Lung (tissue), 16 donors: Measurements from ENCODE around the gene OAS3. TPM values are rescaled to one million over a fixed set of nuclear protein-coding genes. Genes with fewer than 3 reads are reported as not detected.

ENCODE experiments used
- ATAC-seq: fragments of 200-7000 bp; cut with Tn5 transposase; one replicate; pipeline ENCODE4 v1.9.1; 2020; ENCODE audit warnings: moderate number of reproducible peaks; ENCODE audit not compliant: insufficient read depth, low FRiP score
- DNase-seq, 3 donors: peaks; one replicate each; pipeline ENCODE4 v3.0.0-alpha.2; 2013 to 2017
- H3K27ac ChIP-seq, 2 donors: one replicate each; pipeline ENCODE4 v1.5.1; 2013; ENCODE audit warnings: mild to moderate bottlenecking in 2 of 2, moderate library complexity in 2 of 2, control low read depth in 1 of 2, inconsistent platforms in 1 of 2, low read depth in 1 of 2, low read length in 1 of 2
- H3K27me3 ChIP-seq, 3 donors: one replicate each; pipeline ENCODE4 v1.5.1; 2013; ENCODE audit warnings: low read length in 2 of 3; ENCODE audit not compliant: control insufficient read depth in 3 of 3, insufficient read depth in 3 of 3
- H3K36me3 ChIP-seq, 4 donors: one replicate each; pipeline ENCODE4 v1.5.1; 2013; ENCODE audit warnings: low read length in 4 of 4, mild to moderate bottlenecking in 1 of 4, moderate library complexity in 1 of 4; ENCODE audit not compliant: control insufficient read depth in 4 of 4, insufficient read depth in 4 of 4
- H3K4me1 ChIP-seq, 5 donors: one replicate each; pipeline ENCODE4 v1.5.1; 2013; ENCODE audit warnings: low read length in 5 of 5, mild to moderate bottlenecking in 2 of 5, moderate library complexity in 1 of 5; ENCODE audit not compliant: control insufficient read depth in 5 of 5, insufficient read depth in 5 of 5
- H3K4me3 ChIP-seq: one replicate; pipeline ENCODE4 v1.5.1; 2013; ENCODE audit warnings: mild to moderate bottlenecking, control low read depth, moderate library complexity
- H3K9ac ChIP-seq, 2 donors: one replicate each; pipeline ENCODE4 v1.5.1; 2013; ENCODE audit warnings: low read length in 2 of 2, control low read depth in 1 of 2; ENCODE audit not compliant: insufficient read depth in 1 of 2
- H3K9me3 ChIP-seq, 4 donors: one replicate each; pipeline ENCODE4 v1.5.1; 2013; ENCODE audit warnings: low read length in 3 of 4, mild to moderate bottlenecking in 1 of 4, moderate library complexity in 1 of 4; ENCODE audit not compliant: control insufficient read depth in 4 of 4, insufficient read depth in 3 of 4
- WGBS, 2 donors: extraction: QIAGEN DNeasy Blood & Tissue Kit; methylation state at CpG; one replicate each; pipeline ENCODE4 v1.1.7; 2013; 5-methylcytosine and 5-hydroxymethylcytosine counted together
- long read RNA-seq, 5 donors: transcript quantifications; one replicate each; lab custom pipeline, GENCODE V29; 2026
- polyA plus RNA-seq, 2 donors: library from polyadenylated mRNA; stranded (reverse); fragments of 200-250 nt; gene quantifications; one replicate each; pipeline ENCODE4 v1.2.1, GENCODE V29; 2013
- total RNA-seq, 2 donors: library from RNA; depleted of rRNA in 1 of 2; stranded (reverse); fragments of >200 nt in 1 of 2; gene quantifications; one replicate each; pipeline ENCODE4 v1.2.1, GENCODE V29; 2014 to 2021
- TF ChIP-seq, protein P1 (sequence below): IDR thresholded peaks from 2 replicates; pipeline ENCODE4 v1.5.1; 2012; ENCODE audit warnings: mild to moderate bottlenecking; ENCODE audit errors: control extremely low read depth, extremely low read depth
- donor health status: control.
- donor health status: control.
- donor health status: Bipolar disorder and iron deficiency.
- donor health status: healthy.
- donor health status: DM: yes; HTN: yes; CAD: no.

The OAS3 gene, protein sequence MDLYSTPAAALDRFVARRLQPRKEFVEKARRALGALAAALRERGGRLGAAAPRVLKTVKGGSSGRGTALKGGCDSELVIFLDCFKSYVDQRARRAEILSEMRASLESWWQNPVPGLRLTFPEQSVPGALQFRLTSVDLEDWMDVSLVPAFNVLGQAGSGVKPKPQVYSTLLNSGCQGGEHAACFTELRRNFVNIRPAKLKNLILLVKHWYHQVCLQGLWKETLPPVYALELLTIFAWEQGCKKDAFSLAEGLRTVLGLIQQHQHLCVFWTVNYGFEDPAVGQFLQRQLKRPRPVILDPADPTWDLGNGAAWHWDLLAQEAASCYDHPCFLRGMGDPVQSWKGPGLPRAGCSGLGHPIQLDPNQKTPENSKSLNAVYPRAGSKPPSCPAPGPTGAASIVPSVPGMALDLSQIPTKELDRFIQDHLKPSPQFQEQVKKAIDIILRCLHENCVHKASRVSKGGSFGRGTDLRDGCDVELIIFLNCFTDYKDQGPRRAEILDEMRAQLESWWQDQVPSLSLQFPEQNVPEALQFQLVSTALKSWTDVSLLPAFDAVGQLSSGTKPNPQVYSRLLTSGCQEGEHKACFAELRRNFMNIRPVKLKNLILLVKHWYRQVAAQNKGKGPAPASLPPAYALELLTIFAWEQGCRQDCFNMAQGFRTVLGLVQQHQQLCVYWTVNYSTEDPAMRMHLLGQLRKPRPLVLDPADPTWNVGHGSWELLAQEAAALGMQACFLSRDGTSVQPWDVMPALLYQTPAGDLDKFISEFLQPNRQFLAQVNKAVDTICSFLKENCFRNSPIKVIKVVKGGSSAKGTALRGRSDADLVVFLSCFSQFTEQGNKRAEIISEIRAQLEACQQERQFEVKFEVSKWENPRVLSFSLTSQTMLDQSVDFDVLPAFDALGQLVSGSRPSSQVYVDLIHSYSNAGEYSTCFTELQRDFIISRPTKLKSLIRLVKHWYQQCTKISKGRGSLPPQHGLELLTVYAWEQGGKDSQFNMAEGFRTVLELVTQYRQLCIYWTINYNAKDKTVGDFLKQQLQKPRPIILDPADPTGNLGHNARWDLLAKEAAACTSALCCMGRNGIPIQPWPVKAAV
- total RNA-seq: 10 to 100 TPM; 13.9 to 31.9 TPM
- polyA plus RNA-seq: 10 to 100 TPM in 1 of 2 donors, 1 to 10 TPM in 1; 5.7 to 24.6 TPM
- long read RNA-seq, donor 1, full-length matches to known transcripts: 4 of 4 reads
- long read RNA-seq, donor 1, partial matches to known transcripts: 0 of 4 reads
- long read RNA-seq, donor 1, other reads (novel, unspliced or antisense): 0 of 4 reads
- long read RNA-seq, donor 2: 0 reads
- long read RNA-seq, donor 3, full-length matches to known transcripts: 4 of 4 reads
- long read RNA-seq, donor 3, partial matches to known transcripts: 0 of 4 reads
- long read RNA-seq, donor 3, other reads (novel, unspliced or antisense): 0 of 4 reads
- long read RNA-seq, donor 4, partial matches to known transcripts: 0 of 1 reads
- long read RNA-seq, donor 4, other reads (novel, unspliced or antisense): 0 of 1 reads
- long read RNA-seq, donor 5, full-length matches to known transcripts: 1 of 7 reads
- long read RNA-seq, donor 5, partial matches to known transcripts: 6 of 7 reads
- long read RNA-seq, donor 5, other reads (novel, unspliced or antisense): 0 of 7 reads

DNA sequence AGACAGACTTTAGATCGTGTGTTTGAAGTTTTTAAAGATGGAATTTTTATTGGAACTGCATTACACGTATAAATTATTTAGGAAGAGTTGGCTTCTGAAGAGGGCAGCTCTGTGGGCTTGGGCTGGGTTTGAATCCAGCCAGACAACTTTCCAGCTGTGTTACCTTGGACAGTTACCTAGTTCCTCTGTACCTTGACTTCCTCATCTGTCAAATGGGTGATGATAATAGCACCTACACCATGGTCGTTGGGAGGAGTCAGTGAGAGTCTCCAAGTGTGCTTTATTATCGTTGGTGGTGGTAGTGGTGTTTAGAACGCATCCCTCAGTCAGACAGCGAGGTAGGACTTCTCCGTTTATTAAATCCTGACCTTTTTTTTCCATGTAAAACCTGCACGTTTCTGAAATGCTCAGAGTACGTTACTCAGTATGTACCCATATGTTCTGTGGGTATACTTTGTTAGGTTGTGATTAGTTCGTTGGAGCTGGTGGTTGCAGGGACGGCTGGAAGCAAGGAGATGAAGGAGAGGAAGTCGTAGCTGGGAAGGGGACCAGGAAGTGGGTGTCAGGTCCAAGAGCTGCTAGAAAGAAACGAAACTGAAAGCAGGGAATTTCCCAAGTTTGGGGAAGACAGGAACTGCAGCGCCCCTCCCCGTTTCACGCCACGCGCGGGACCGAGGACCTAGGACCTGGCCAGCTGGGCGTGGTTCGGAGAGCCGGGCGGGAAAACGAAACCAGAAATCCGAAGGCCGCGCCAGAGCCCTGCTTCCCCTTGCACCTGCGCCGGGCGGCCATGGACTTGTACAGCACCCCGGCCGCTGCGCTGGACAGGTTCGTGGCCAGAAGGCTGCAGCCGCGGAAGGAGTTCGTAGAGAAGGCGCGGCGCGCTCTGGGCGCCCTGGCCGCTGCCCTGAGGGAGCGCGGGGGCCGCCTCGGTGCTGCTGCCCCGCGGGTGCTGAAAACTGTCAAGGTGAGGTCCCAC lies at the start of gene OAS3:
TSS of gene OAS3 (plus strand) at position 734 of the 979 bp plus-strand sequence. CDS start at position 791, 57 bp downstream.
- 7 to 8% methylated on average over 49 to 50 of the region's 50 CpGs for WGBS, 2 donors
- Histone ChIP-seq H3K36me3 (peaks cover 0 to 3% (median 1%) of the 10 kb centered on the region in 4 donors), H3K4me1 (peaks cover 0 to 13% (median 3%) of the 10 kb centered on the region in 5 donors), H3K4me3 (peak within 1 kb of the TSS; percentile 66), H3K9me3 (no peaks in the 10 kb centered on the region), H3K27me3 (no peaks in the 10 kb centered on the region), H3K27ac (peak within 1 kb of the TSS; percentile 39 to 88), H3K9ac (peak within 1 kb of the TSS in 1 of 2 donors; percentile 79)
- peak; percentile 91 for ATAC-seq
- peak; percentile 84 to 94 (median 92) for DNase-seq
- TF ChIP-seq, protein P1, sequence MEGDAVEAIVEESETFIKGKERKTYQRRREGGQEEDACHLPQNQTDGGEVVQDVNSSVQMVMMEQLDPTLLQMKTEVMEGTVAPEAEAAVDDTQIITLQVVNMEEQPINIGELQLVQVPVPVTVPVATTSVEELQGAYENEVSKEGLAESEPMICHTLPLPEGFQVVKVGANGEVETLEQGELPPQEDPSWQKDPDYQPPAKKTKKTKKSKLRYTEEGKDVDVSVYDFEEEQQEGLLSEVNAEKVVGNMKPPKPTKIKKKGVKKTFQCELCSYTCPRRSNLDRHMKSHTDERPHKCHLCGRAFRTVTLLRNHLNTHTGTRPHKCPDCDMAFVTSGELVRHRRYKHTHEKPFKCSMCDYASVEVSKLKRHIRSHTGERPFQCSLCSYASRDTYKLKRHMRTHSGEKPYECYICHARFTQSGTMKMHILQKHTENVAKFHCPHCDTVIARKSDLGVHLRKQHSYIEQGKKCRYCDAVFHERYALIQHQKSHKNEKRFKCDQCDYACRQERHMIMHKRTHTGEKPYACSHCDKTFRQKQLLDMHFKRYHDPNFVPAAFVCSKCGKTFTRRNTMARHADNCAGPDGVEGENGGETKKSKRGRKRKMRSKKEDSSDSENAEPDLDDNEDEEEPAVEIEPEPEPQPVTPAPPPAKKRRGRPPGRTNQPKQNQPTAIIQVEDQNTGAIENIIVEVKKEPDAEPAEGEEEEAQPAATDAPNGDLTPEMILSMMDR: no peak

DNA sequence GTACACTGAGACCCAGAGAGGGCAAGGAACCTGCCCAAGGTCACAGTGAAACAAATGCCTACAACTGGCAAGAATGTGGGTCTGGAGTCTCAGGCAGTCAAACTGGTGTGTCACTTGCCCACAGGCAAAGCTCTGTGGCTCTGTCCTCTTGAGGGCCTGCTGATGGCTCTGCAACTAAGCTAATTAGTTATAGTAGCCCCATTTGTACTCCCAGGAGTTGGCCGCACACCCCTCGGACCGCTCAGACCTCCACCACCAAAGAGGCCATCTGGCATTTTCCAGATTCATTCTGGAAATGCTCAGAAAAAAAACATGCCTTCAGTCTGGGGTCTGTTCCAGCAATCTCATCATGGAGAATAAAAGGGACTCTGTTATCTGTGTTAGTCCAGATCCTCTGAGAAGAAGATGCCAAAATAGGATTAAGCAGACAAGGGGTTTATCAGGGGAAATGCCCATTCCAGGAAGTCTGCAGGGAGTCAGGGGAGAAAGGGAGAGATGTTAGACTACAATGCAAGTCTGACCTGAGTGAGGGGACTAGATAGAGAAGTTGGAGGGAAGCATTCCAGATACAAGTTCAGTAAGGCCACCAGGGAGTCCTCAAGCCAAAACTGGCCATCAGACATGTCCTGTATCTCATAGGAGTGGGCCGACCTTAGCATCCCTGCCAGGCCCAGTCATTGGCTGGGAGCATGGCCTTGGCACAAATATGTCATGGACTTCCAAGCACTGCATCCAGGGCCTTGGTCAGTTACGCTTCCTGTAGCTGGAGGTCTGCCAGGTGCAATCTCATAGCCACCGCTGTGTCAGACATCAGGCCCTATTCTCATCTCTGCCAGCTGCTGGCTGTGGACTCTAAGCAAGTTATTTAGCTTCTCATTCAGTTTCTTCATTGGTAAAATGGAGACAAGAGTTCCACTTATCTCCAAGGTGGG lies 46.9 kb upstream of the OAS3 start:
- no peak for DNase-seq

More for the DNA sequence above, 46.9 kb upstream of the OAS3 start:
- H3K9ac ChIP-seq: no peak overlapping the region
- no peaks in the 10 kb centered on the region for H3K36me3 ChIP-seq
- peaks cover 0 to 2% (median 0%) of the 10 kb centered on the region in 4 donors for H3K9me3 ChIP-seq
- ATAC-seq: no peak
- no peaks in the 10 kb centered on the region for H3K4me1 ChIP-seq
- H3K4me3 ChIP-seq: no peak overlapping the region
- no peak overlapping the region for H3K27ac ChIP-seq
- WGBS, 2 donors: 74 to 85% methylated on average over 6 of the region's 6 CpGs
- TF ChIP-seq, protein P1: no peak
- H3K27me3 ChIP-seq: no peaks in the 10 kb centered on the region
